Caki2 (cell line): ENCODE measurements around the gene TXNDC2. TPM values are rescaled to one million over a fixed set of nuclear protein-coding genes. Genes with fewer than 3 reads are reported as not detected.

Experiments
- DNase-seq: peaks from one replicate; pipeline ENCODE4 v3.0.0-alpha.2; 2015; ENCODE audit warnings: low read depth
- in situ Hi-C: cut with HindIII; loops from 2 replicates; pipeline ENCODE4 v1.10.0; 2016; ENCODE audit warnings: low sequenced_read_pairs, low pct_unique_long_range_greater_than_20kb, mixed read lengths
- total RNA-seq: library from RNA; depleted of rRNA; stranded (reverse); fragments of >200 nt; shearing (Covaris generic); gene quantifications from 2 replicates; pipeline ENCODE4 v1.2.3, GENCODE V29; 2014; ENCODE audit warnings: low replicate concordance; rRNA removed

Gene TXNDC2
- 0.23 TPM in 1 of 2 replicates, not detected in the other for total RNA-seq

DNA sequence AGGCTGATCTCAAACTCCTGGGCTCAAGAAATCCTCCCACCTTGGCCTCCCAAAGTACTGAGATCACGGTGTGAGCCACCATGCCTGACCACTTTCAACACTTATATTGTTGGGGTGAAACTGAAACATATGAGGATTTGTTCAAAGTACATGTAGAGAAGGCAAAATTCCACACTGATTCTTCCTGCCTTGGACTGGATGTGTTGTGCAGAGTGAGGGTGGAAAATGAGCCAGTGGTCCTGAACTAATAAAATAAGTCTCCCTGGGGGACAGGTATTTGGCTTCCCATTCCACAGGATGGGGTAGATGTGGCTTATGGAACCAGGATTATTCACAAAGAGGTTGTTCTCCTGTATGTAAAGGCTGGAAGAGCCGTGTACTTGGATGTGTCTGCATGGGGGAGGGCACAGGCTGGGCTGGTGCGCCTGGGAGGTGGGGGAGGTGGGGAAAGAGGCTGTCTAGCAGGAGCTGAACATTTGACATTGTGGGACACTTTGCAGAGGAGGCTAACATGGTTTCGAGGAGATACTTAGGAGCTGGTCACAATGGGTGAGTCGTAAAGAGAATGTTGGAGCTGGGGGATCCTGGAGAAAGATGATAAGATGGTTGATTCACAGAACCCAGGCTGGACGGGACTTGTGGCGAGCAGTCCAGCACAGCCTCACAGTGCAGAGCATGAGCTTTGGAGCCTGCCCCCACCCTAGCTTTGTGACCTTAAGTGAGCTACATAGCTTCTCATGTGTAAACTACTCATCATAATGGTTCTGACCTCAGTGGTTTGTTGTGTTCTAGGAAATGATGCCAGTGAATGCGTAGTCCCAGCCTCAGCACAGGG lies at the start of gene TXNDC2:
TSS of gene TXNDC2 (plus strand) at position 804 of the 835 bp plus-strand sequence. CDS start 708 bp downstream, outside the sequence.
- DNase-seq = no peak
- in situ Hi-C loops = no loop called here

DNA sequence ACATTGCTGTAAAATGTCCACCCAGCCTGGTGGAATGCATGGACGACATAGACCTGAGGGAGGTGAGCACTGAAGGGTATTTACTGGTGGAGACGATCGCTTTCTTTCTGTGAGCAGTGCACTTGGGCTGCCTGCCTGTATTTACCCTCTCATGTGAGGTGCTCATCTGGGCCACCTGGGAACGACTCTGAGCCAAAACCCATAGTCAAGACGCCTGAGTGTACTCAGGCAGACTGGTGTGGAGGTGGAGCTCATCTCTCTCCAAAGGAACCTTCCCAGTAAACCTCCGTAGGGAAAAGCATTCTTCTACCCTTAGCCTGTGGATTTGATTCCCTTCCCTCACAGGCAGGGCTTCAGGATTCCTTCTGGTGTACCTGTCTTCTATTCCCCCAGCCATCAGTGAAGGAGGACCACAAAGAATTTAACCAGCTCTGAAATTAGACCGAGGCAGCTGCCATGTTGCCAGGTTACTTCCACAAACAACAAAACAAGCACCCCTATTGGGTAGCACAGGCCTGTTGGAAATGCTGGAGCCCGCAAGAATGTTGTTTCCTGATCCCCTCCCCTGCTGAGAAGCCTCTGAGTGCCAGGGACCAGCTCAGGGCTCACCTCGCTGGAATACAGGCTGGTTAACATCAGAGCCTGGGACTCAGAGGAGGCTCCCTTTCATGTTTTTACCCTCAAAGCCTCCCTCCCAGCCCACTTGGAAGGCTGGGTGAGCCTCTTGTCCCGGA lies 47.5 kb upstream of the TXNDC2 start:
- in situ Hi-C loops = no loop called here
- no peak for DNase-seq

DNA sequence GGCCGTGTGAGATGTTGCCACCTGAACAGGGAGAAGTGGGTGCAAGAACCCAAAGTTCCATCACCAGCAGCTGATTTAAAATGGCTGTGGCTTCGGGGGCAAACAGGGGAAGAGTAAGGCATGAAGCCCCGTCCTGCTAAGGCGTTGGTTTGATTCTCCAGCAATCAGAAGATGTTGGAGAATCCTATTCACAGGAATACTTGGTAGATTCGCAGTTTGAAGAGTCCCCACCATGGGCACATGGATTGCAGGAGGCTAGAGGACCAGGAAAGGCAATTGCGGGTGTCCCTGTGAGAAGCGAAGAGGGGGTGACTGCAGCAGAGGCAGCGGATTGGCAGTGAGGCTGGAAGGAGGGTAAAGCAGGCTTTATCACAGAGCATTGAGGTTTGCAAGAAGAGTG lies 46.6 kb upstream of the TXNDC2 start:
- in situ Hi-C loops = no loop called here
- no peak for DNase-seq

DNA sequence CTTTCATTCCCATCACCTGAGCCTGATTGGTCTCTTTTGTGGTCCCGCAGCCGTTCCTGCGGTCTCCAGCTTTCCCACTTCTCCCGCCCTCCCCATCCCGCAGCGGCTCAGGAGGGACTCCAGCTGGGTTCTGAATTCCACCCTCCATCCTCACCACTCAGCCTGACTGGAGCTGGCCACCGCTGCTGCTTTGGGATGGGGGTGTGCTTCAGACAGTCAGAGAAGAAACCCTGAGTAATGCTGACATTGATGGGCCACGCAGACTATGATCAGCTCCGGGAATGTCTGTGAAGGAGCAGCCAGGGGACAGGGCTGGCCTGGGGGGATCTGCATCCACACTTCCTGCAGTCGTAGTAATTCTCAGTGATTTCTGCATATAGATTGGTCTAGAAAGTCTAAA lies 45.9 kb upstream of the TXNDC2 start:
- DNase-seq = no peak
- in situ Hi-C loops = no loop called here

DNA sequence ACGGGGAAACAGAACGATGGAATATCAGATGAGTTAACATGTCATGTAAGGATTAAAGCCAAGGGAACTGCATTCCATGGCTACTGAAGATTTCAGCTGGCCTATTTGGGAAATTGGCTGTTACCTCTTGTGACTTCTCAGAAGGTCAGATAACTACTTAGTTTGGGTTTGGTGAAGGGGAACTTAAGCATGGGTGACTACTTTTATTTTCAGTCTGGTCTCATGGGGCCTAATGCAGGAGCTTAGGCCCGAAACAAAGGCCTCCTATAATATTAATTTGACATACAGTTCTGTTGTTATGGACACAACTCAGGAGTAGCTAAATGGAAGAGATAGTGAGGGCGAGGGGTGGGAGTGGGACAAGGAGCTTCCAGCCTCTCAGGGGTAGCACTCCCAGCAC lies 44.0 kb upstream of the TXNDC2 start:
- in situ Hi-C loops = no loop called here
- no peak for DNase-seq

DNA sequence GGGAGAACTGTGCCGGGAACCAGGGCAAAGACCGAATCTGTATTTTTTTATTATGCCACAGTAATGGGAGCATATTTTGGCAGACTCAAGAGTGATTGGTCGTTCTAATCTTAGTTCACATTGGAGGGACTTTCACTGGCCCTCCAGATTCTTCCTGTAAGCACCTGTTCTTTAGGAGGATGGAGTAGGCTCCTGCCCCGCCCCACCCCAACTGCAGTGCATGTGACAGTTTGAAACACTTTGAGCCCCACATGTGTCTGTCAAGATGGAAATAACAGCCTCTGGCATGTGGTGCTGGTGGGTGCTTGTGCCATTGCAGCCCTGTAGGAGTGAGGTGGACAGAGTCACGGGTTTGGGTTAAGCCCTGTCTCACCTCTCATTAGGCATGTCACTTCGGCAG lies 43.3 kb upstream of the TXNDC2 start:
- no peak for DNase-seq
- in situ Hi-C loops = no loop called here

DNA sequence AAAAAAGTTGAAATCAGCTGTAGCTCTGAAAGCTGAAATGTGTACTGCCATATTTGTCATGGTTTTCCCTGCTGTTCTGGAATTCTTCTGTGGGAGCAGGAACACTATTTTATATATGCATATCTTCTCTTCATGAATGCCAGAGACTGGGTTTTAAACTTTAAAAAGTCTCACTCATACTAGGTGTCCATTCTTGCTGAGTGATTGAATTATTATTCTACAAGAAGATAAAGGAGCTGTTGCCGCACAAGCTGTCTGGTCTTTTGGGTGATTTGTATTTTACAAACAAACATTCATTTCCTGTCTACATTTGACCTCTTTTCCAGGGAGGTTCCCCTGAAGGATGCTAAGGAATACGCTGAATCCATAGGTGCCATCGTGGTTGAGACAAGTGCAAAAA lies 40.5 kb upstream of the TXNDC2 start:
- in situ Hi-C loops = no loop called here
- DNase-seq = no peak

DNA sequence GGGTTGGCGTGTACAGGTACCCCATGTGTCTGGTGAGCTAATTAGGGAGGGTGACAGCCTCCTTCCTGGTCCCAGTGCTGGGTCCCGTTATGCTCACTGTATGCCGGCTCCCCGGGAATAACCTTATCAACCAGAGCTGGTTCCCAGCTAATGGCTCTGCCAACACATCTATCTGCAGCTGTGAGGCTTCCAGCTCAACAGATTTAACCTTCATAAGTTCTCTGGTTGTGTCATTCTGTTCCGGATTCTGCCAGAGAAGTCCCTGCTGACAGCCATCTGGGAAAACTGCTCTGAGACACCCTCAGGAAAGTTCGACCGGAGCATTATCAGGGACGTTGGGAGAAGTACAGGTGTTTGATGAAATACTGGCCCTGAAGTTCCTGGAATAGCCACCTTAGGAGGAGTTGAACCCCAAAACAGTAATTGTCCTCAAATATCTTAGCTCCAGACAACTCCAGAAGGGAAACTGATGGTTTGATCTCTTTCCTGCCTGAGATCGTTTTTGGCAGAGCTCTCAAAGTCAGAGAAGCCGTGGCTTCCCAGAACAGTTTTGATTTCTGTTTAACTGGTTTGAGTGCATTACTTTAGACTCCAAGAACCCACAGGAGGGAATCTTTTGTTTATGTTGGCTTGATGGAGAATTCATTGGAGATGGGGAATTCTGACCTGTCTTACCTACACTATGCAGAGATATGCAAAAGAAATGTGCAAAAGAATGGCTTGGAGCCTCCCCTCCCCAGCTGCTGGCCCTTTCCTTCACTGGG lies 39.4 kb upstream of the TXNDC2 start:
- no peak for DNase-seq
- in situ Hi-C loops = no loop called here

DNA sequence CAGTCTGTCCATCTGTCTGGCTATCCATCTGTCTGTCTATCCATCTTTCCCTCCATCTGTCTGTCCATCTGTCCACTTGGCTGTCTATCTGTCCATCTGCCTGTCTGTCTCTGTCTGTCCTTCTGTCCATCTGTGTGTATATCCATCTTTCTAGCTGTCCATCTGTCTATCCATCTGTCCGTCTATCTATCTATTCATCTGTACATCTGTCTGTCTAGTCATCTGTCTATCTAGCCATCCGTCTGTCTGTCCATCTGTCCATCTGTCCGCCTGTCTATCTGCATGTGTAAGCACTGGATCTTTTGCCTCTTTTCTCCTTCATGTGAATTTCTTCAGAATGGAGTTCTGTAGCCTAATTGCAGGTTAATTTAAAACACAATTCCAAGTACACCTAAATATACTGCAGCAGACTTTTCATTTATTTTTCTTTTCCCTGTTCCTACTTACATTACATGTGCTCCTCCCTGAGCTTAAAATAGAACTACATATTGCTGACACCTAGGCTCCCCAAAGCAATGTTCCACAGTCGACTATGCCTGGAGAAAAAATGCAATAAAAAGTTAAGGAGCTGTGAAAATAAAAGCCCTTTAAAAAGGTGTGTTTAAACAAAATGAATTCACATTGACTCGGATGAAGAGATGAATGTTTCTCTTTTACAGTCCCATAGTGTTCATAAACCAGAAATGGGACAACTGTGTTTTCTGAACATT lies 37.4 kb upstream of the TXNDC2 start:
- no peak for DNase-seq
- in situ Hi-C loops = no loop called here

DNA sequence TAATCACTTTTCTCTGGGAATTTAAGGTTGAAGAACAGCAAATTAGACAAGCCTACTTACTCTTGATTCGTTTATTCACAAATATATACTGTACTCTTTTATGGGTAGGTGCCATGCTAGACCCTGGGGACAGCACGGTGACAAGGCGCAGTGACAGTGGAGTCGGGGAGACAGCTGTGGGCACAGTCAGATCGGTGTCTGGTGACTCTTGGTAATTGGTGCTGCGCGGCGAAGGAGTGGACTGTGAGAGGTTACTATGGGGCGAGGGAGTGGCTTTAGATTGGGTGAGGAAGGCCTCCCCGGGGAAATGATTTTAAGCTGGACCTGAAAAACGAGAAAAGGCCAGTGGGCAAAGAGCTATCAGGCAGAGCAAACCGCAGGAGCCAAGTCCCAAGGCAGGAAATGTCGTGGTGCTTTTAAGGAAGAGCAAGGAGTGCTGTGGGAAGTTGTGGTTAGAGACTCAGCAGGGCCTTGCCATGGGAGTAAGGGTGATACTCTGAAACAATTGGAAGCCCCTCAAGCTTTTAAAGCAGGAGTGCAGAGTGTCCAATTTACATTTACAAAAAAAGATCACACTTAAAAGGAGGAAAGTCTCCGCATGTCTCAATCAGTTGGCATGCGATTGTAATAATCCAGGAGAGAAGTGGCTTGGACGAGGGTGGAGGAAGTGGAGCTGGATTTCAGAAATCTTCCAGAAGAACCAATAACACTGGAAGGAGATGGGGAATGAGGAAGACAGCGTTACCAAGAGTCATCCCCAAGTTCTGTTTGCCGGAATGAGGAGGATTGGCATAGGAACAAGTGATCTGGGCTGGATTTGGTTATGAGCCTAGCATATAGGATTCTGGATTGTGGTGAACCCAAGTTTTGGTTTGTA lies 36.1 kb upstream of the TXNDC2 start:
- DNase-seq = no peak
- in situ Hi-C loops = no loop called here

DNA sequence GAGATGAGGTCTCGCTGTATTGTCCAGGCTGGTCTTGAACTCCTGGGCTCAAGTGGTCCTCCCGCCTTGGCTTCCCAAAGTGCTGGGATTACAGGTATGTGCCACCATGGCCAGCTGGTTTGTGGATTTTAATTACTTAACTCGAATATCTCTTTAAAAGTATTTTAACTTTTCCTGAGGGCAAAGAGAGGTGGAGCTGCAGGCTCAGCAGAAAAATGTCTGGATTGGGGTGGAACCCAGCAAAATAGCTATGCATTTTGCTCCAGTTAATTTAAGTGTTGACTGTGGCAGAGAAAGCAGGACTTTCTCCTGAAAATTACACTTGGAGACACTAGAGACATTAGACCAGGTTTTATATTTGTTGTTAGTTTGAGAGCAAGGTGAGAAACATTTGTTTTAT lies 35.5 kb upstream of the TXNDC2 start:
- in situ Hi-C loops = no loop called here
- no peak for DNase-seq

DNA sequence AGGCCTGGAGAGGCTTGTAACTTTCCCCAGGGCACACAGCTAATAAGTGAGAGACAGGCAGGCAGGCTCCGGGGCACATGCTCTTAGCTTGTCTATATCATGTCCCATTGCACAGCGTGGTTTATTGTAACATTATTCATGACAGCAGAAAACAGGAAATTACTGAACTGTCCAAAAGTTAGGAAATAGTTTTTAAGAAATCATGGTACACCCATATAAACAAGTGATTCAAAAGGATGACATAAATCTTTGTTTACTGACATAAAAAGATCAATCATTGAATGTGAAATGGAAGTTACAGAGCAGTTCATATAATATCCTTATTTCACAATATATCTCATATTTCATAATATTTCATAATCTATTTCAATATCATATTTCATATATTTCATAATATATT lies 34.3 kb upstream of the TXNDC2 start:
- DNase-seq = no peak
- in situ Hi-C loops = no loop called here

DNA sequence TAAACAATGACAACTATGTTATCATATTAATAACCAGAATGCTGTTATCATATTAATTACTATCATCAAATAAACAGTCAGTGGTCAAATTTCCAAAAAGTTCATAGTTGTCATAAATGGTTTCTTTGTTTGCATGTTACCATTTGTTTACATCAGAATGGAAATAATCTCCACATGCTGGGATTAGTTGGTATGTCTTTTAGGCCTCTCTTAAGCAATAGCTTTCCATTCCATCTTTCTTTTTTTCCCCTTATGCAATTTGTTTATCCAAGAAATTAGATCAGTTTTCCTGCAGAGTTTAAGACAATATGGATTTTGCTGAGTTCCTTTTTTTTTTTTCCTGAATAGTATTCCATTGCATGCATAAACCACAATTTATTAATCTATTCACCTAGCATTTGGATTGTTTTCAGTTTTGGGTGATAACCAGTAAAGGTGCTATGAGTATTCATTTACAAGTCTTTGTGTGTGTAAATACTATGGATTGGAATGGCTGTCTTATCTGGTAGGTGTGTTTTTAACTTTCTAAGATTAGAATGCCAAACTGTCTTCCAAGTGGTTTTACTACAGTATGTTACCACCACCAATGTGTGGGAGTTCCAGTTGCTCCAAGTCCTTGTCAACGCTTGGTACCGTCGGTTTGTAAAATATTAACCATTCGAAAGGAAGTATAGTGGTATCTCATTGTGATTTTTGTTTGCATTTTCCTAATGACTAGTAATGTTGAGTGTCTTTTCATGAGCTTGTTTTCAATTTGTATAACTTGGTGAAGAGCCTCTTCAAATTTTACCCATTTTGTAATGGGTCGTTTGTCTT lies 33.3 kb upstream of the TXNDC2 start:
- no peak for DNase-seq
- in situ Hi-C loops = no loop called here

DNA sequence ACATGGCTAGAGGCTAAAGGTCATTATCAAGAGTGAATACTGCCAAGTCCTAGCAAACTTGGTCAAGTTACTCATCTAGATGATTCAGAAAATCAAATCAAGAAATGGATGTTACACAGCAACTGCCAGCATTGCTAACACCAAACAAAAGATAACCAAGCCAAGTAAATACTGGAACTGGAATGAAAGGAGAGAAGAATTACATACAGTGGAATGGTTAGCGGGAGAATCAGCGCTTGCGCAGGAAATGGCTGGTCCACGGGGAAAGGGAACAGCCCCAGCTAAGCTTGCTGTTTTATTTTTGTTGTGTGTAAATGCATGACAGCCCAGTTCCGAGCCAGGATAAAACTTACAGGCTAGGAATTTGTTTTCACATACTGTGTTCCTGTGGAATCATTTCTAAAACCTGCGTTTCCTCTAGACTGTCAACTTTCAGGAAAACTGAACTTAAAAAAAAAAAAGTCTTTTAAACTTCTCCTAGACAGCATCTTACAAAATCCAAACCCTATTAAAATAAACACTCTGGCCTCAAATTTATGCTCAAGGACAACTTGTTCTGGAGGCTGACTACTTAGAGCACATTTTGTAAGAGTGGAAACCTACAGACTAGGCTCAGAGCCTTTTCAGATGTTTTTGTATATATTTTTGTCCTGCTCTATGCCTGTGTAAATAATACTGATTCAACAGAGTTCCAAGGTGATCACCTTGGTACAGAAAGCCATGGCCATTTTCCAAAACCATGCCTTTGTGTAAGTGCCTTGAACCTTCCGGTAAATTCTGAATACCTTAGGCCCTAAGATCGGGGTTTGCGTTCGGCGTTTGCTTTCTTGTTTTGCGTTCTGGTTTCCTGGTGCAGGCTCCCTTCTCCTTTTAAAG lies 30.7 kb upstream of the TXNDC2 start:
- DNase-seq = no peak

DNA sequence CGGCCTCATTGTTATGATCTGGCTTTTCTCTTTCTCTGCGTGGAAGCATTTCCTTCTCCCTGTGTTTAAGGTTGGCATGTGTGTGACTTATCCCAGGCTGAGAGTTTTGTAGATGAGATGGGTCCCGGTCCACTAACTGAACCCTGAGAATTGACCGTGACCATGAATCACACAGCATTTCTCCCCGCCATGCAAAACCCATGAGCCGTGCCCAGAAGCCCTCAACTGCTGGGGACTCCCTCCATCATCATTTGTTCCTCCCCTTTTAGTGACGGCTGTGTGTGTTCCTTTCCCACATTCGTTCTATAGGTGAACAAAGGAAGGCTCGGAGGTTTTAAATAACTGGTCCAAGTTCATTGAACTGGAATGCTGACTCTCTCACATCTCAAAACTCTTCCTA lies 30.1 kb upstream of the TXNDC2 start:
- in situ Hi-C loops = no loop called here
- DNase-seq = peak; percentile 55

More for the DNA sequence above, 30.7 kb upstream of the TXNDC2 start:
- in situ Hi-C loops = no loop called here

DNA sequence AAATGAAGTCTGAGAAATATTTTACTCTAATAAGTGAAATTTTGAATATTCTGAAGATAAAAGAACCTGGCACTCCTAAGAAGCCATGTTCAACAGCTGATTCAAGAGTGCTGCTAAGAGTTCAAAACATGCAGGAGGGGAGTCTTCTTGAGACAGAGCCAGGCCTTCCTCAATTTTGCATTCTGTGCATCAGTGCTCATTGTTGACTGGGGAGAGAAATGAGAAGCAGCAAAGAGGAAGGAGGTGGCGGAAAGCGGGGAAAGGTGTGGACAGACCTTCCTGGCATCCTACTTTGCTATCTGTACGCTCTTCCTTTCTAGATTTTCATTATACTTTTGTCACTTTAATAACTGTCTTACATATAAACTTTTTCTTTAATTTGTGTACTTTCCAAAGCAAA lies 29.7 kb upstream of the TXNDC2 start:
- DNase-seq = no peak
- in situ Hi-C loops = no loop called here
